Ishikawa (cell line): ENCODE data around the gene MRPL28.
A peak's percentile ranks its signal among the peaks of the same experiment; 100 is the strongest.

Source experiments
- CEBPB ChIP-seq: IDR thresholded peaks from 2 replicates; pipeline ENCODE4 v1.6.1; 2012
- CREB1 ChIP-seq: IDR thresholded peaks from 2 replicates; pipeline ENCODE4 v1.6.1; 2012; ENCODE audit warnings: low read depth
- EGR1 ChIP-seq: IDR thresholded peaks from 2 replicates; pipeline ENCODE4 v1.6.1; 2012
- EP300 ChIP-seq: IDR thresholded peaks from 2 replicates; pipeline ENCODE4 v1.6.1; 2012; ENCODE audit warnings: borderline replicate concordance
- FOXM1 ChIP-seq: IDR thresholded peaks from 2 replicates; pipeline ENCODE4 v1.6.1; 2012; ENCODE audit warnings: low read depth, borderline replicate concordance
- MAX ChIP-seq: IDR thresholded peaks from 2 replicates; pipeline ENCODE4 v1.6.1; 2012
- NFIC ChIP-seq: IDR thresholded peaks from 2 replicates; pipeline ENCODE4 v1.6.1; 2012
- RAD21 ChIP-seq: IDR thresholded peaks from 2 replicates; pipeline ENCODE4 v1.6.1; 2012; ENCODE audit warnings: low read depth
- REST ChIP-seq: IDR thresholded peaks from 2 replicates; pipeline ENCODE4 v1.6.1; 2012; ENCODE audit warnings: low read depth, mild to moderate bottlenecking
- TAF1 ChIP-seq: IDR thresholded peaks from 2 replicates; pipeline ENCODE4 v1.6.1; 2012; ENCODE audit warnings: low read depth, mild to moderate bottlenecking
- TCF12 ChIP-seq: IDR thresholded peaks from 2 replicates; pipeline ENCODE4 v1.6.1; 2012; ENCODE audit warnings: low read depth
- TEAD4 ChIP-seq: IDR thresholded peaks from 2 replicates; pipeline ENCODE4 v1.6.1; 2012
- USF1 ChIP-seq: IDR thresholded peaks from 2 replicates; pipeline ENCODE4 v1.6.1; 2012
- YY1 ChIP-seq: IDR thresholded peaks from 2 replicates; pipeline ENCODE4 v1.6.1; 2012; ENCODE audit warnings: low read depth
- ZBTB7A ChIP-seq: IDR thresholded peaks from 2 replicates; pipeline ENCODE4 v1.6.1; 2012; ENCODE audit warnings: low read depth

MRPL28 gene

GRCh38 chr16:370443-370842 is at the start of gene MRPL28:
Gene MRPL28 (minus strand): TSS chr16:370538. CDS start chr16:370218, 320 bp downstream.
- TF ChIP-seq CEBPB = no peak
- no peak for TF ChIP-seq FOXM1
- TF ChIP-seq RAD21 = no peak
- TF ChIP-seq CREB1 = no peak
- TF ChIP-seq TEAD4 = peak; percentile 36; the same call in 1 of the 2 replicates
- no peak for TF ChIP-seq USF1
- no peak for TF ChIP-seq NFIC
- peak; percentile 68 for TF ChIP-seq MAX
- TF ChIP-seq EGR1 = no peak
- 0 out of 2 replicates have a peak, but pooled peaks have one; percentile 71 for TF ChIP-seq ZBTB7A
- peak; percentile 24; the same call in 1 of the 2 replicates for TF ChIP-seq EP300
- TF ChIP-seq TAF1 = peak; percentile 56; the same call in 1 of the 2 replicates
- peak; percentile 58; the same call in 1 of the 2 replicates for TF ChIP-seq YY1
- TF ChIP-seq REST = no peak
- no peak for TF ChIP-seq TCF12

- TF ChIP-seq EGR1 (no peak), MAX (no peak), TEAD4 (no peak), RAD21 (no peak), CREB1 (no peak), CEBPB (no peak), TCF12 (no peak), REST (no peak), NFIC (no peak)
These were observed 44.2 kb upstream of the MRPL28 start for GRCh38 chr16:414395-415169.

- no peak for TF ChIP-seq FOXM1
- TF ChIP-seq RAD21 = no peak
- no peak for TF ChIP-seq TEAD4
- no peak for TF ChIP-seq EGR1
- no peak for TF ChIP-seq CEBPB
- no peak for TF ChIP-seq YY1
- TF ChIP-seq MAX = no peak
- TF ChIP-seq NFIC = no peak
- no peak for TF ChIP-seq TAF1
- TF ChIP-seq EP300 = no peak
These were observed 41.4 kb upstream of the MRPL28 start for GRCh38 chr16:411576-412265.

GRCh38 chr16:410516-411178 is 40.3 kb upstream of the MRPL28 start:
- TF ChIP-seq REST (no peak), CREB1 (no peak), MAX (no peak), TEAD4 (no peak), ZBTB7A (no peak), TAF1 (no peak), YY1 (no peak), NFIC (no peak), FOXM1 (no peak), CEBPB (no peak), EP300 (no peak), USF1 (no peak), RAD21 (no peak), TCF12 (no peak), EGR1 (no peak)
